Stomach (tissue), 9 donors: ENCODE measurements around the gene TMEM176B. TPM values are rescaled to one million over a fixed set of nuclear protein-coding genes. Genes with fewer than 3 reads are reported as not detected.

Experiments
- DNase-seq, 2 donors: peaks; one replicate each; pipeline versions ENCODE4 v3.0.0 to v3.0.0-alpha.2; 2013 to 2019
- H3K27ac ChIP-seq, 5 donors: fragments of 200-600 bp in 4 of 5; sonication (generic) in 4 of 5; one replicate each; pipeline ENCODE4 v1.5.1; 2013 to 2019; ENCODE audit warnings: mild to moderate bottlenecking in 1 of 5, moderate library complexity in 1 of 5
- H3K27me3 ChIP-seq, 3 donors: fragments of 200-600 bp; sonication (generic); one replicate each; pipeline ENCODE4 v1.5.1; 2017 to 2019; ENCODE audit warnings: mixed run types in 1 of 3
- H3K36me3 ChIP-seq, 4 donors: fragments of 200-600 bp; sonication (generic); 1 replicate in 3 of 4; 2 replicates in 1 of 4; pipeline ENCODE4 v1.5.1; 2016 to 2019
- H3K4me1 ChIP-seq, 4 donors: fragments of 200-600 bp; sonication (generic); one replicate each; pipeline ENCODE4 v1.5.1; 2016 to 2019
- H3K4me3 ChIP-seq, 4 donors: fragments of 200-600 bp; sonication (generic) in 3 of 4; one replicate each; pipeline ENCODE4 v1.5.1; 2016 to 2019; ENCODE audit warnings: mild to moderate bottlenecking in 1 of 4
- H3K9me3 ChIP-seq, 4 donors: fragments of 200-600 bp; sonication (generic); one replicate each; pipeline ENCODE4 v1.5.1; 2016 to 2019
- CTCF ChIP-seq, 7 experiments: fragments of 450-650 bp in 4 of 7; fragments of 200-600 bp in 3 of 7; sonication (generic) in 3 of 7; IDR thresholded peaks; one replicate each; pipeline ENCODE4 v1.5.1; 2016 to 2019; ENCODE audit warnings: antibody characterized with exemption in 7 of 7, control low read depth in 2 of 7, mild to moderate bottlenecking in 1 of 7
- EP300 ChIP-seq: sonication (generic); formaldehyde crosslinking; IDR thresholded peaks from one replicate; pipeline ENCODE4 v1.6.1; 2017; ENCODE audit warnings: antibody characterized with exemption
- POLR2A ChIP-seq, 4 donors: fragments of 450-650 bp; IDR thresholded peaks; one replicate each; pipeline ENCODE4 v1.6.1; 2016; ENCODE audit warnings: antibody characterized with exemption in 4 of 4, control low read depth in 2 of 4, mild to moderate bottlenecking in 1 of 4, moderate library complexity in 1 of 4
- POLR2AphosphoS5 ChIP-seq, 3 donors: sonication (generic); formaldehyde crosslinking; IDR thresholded peaks; one replicate each; pipeline ENCODE4 v1.6.1; 2016; ENCODE audit warnings: antibody characterized with exemption in 3 of 3
- WGBS, 5 donors: extraction: QIAGEN DNeasy Blood & Tissue Kit in 3 of 5; methylation state at CpG; one replicate each; pipeline versions ENCODE4 v1.1.5 to v1.1.7; 2013 to 2018; 5-methylcytosine and 5-hydroxymethylcytosine counted together
- intact Hi-C: fragments of 100-400 bp; cut with DNase I; formaldehyde crosslinking; loops from one replicate; pipeline ENCODE4 v1.15.1; 2023; ENCODE audit warnings: low total_unique reads
- polyA plus RNA-seq, 3 donors: library from polyadenylated mRNA; stranded (reverse); fragments of 200-250 nt; gene quantifications; one replicate each; pipeline ENCODE4 v1.2.3, GENCODE V29; 2013
- total RNA-seq, 5 donors: library from RNA; depleted of rRNA; stranded (reverse); fragments of >200 nt; gene quantifications; one replicate each; pipeline versions ENCODE4 v1.1.0 to v1.2.3, GENCODE V29; 2014 to 2016
- donor health status: healthy with polysubstance abuse.
- donor health status: Bipolar disorder and iron deficiency.
- donor health status: healthy.

Gene TMEM176B
- total and polyA plus RNA-seq, 8 donors, result 29.4 to 157 (median 88.8) TPM

GRCh38 chr7:150751702-150752101 is 48.5 kb downstream of the TMEM176B start:
- H3K27ac ChIP-seq, result no peak overlapping the region
- intact Hi-C loops, result loop anchor here (10.0 kb wide), 1 partner anchor 297 kb away; the partner anchor contains the start of gene GIMAP8
- H3K4me1 ChIP-seq, result peaks cover 0 to 22% (median 0%) of the 10 kb centered on the region in 4 donors
- H3K36me3 ChIP-seq, result no peaks in the 10 kb centered on the region
- H3K27me3 ChIP-seq, result no peaks in the 10 kb centered on the region
- H3K9me3 ChIP-seq, result no peaks in the 10 kb centered on the region
- no peak overlapping the region for H3K4me3 ChIP-seq
- DNase-seq, result no peak
- 24 to 46% (median 30%) methylated on average over 2 of the region's 2 CpGs for WGBS, 5 donors
- TF ChIP-seq POLR2AphosphoS5 (IDR thresholded peaks at IDR 0.05) (no peak), POLR2A (IDR thresholded peaks at IDR 0.05) (no peak), CTCF (IDR thresholded peaks at IDR 0.05) (no peak), EP300 (no peak)

- Histone ChIP-seq H3K9me3 (no peaks in the 10 kb centered on the region), H3K36me3 (peaks cover 0 to 3% (median 0%) of the 10 kb centered on the region in 4 donors), H3K4me3 (no peak overlapping the region), H3K27ac (no peak overlapping the region), H3K4me1 (peaks cover 0 to 25% (median 14%) of the 10 kb centered on the region in 4 donors), H3K27me3 (no peaks in the 10 kb centered on the region)
- no peak for DNase-seq
- intact Hi-C loops, result loop anchor here (10.0 kb wide), 1 partner anchor 274 kb away; no protein-coding TSS in a partner anchor
- no peak for TF ChIP-seq POLR2A (IDR thresholded peaks at IDR 0.05)
- TF ChIP-seq POLR2AphosphoS5 (IDR thresholded peaks at IDR 0.05), result no peak
- no peak for TF ChIP-seq EP300
- TF ChIP-seq CTCF (IDR thresholded peaks at IDR 0.05), result no peak
- WGBS, 5 donors, result 50 to 68% (median 61%) methylated on average over 4 of the region's 4 CpGs
Observed at GRCh38 chr7:150748376-150748775, 51.8 kb downstream of the TMEM176B start.

GRCh38 chr7:150746921-150747320 is 53.2 kb downstream of the TMEM176B start:
- TF ChIP-seq EP300, result no peak
- no peak for TF ChIP-seq POLR2A (IDR thresholded peaks at IDR 0.05)
- no peak for TF ChIP-seq POLR2AphosphoS5 (IDR thresholded peaks at IDR 0.05)
- TF ChIP-seq CTCF (IDR thresholded peaks at IDR 0.05), result no peak
- Histone ChIP-seq H3K4me3 (no peak overlapping the region), H3K9me3 (no peaks in the 10 kb centered on the region), H3K36me3 (peaks cover 0 to 17% (median 5%) of the 10 kb centered on the region in 4 donors), H3K4me1 (peaks cover 0 to 31% (median 18%) of the 10 kb centered on the region in 4 donors), H3K27ac (no peak overlapping the region), H3K27me3 (no peaks in the 10 kb centered on the region)
- WGBS, 5 donors, result 82 to 91% (median 83%) methylated on average over 6 of the region's 6 CpGs
- DNase-seq, result no peak
- intact Hi-C loops, result loop anchor here (10.0 kb wide), 1 partner anchor 272 kb away; no protein-coding TSS in a partner anchor

- Histone ChIP-seq H3K27me3 (no peaks in the 10 kb centered on the region), H3K36me3 (peaks cover 0 to 22% (median 8%) of the 10 kb centered on the region in 4 donors), H3K4me1 (peaks cover 0 to 34% (median 18%) of the 10 kb centered on the region in 4 donors), H3K4me3 (no peak overlapping the region), H3K27ac (no peak overlapping the region), H3K9me3 (no peaks in the 10 kb centered on the region)
- no peak for DNase-seq
- TF ChIP-seq POLR2AphosphoS5 (IDR thresholded peaks at IDR 0.05) (no peak), EP300 (no peak), POLR2A (IDR thresholded peaks at IDR 0.05) (no peak), CTCF (IDR thresholded peaks at IDR 0.05) (no peak)
- intact Hi-C loops, result loop anchor here (10.0 kb wide), 1 partner anchor 271 kb away; no protein-coding TSS in a partner anchor
- WGBS, 5 donors, result 44 to 67% (median 61%) methylated on average over 3 of the region's 3 CpGs
Observed at GRCh38 chr7:150745876-150746275, 54.3 kb downstream of the TMEM176B start.
